GM19372 (cell line): Measurements from ENCODE around the gene RNF145.
"Not testable (repeated sequence)": the region's sequence is repeated elsewhere in the genome, so short reads cannot be mapped to it uniquely, and the experiment has no call there.

ENCODE experiments used
- ATAC-seq: cut with Tn5 transposase; IDR thresholded peaks from one replicate; pipeline ENCODE4 v1.9.1; 2021; ENCODE audit warnings: mild to moderate bottlenecking, low read depth, moderate library complexity; ENCODE audit not compliant: unreplicated experiment

RNF145 gene, protein sequence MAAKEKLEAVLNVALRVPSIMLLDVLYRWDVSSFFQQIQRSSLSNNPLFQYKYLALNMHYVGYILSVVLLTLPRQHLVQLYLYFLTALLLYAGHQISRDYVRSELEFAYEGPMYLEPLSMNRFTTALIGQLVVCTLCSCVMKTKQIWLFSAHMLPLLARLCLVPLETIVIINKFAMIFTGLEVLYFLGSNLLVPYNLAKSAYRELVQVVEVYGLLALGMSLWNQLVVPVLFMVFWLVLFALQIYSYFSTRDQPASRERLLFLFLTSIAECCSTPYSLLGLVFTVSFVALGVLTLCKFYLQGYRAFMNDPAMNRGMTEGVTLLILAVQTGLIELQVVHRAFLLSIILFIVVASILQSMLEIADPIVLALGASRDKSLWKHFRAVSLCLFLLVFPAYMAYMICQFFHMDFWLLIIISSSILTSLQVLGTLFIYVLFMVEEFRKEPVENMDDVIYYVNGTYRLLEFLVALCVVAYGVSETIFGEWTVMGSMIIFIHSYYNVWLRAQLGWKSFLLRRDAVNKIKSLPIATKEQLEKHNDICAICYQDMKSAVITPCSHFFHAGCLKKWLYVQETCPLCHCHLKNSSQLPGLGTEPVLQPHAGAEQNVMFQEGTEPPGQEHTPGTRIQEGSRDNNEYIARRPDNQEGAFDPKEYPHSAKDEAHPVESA

DNA sequence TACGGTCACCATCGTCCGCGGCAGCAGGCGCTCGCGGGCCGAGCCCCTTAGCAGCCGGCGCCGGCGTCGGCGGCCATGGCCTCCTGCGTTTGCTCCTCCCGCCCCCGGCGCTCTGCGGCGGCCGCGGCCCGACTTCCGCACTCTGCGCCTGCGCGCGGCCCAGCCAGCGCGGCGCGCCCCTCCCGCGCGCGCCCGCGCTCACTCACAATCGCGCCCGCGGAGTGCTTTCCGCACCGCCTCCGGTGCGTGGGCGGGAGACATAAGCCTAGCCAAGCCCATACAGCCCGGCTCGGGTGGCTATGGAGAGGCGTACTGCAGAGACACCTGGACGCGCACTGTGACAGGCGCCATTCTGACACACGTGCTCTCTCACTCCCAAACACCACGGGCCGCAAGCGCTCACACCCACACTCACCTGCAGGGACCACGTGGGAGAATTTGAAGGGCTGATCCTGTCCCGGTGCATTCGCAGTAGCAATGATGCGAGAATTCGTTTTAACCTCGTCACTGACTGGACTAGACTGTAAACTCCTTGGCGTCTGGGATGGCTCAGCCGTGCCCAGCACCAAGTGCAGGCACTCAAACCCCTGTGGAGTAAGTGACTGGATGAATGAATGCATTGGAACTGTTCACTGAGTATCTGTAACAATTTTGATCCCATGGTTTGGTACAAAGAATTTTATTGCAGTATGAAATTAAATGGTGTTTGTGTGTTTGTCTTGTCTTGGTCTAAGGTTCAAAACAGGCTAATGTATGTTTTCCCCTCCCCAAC lies at the start of gene RNF145:
RNF145 (minus strand) TSS at position 116 of the 772 bp plus-strand sequence. CDS start 5,936 bp downstream, outside the sequence.
- peak; percentile 70 for ATAC-seq

DNA sequence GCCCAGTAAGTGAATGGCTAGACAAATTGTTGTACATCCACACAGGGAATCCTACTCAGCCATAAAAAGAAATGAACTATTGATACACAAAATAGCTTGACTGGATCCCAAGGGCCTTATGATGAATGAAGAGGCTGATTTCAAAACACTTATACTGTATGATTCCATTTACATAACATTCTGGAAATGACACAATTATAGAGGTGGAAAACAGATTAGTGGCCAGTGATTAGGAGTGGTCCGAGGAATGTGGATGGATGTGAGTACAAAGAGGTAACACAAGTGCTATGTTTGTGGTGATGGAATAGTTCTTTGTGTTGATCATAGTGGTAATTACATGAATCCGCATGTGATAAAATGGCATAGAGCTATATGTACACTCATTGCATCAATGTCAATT lies 49.0 kb upstream of the RNF145 start:
- ATAC-seq, result no peak

DNA sequence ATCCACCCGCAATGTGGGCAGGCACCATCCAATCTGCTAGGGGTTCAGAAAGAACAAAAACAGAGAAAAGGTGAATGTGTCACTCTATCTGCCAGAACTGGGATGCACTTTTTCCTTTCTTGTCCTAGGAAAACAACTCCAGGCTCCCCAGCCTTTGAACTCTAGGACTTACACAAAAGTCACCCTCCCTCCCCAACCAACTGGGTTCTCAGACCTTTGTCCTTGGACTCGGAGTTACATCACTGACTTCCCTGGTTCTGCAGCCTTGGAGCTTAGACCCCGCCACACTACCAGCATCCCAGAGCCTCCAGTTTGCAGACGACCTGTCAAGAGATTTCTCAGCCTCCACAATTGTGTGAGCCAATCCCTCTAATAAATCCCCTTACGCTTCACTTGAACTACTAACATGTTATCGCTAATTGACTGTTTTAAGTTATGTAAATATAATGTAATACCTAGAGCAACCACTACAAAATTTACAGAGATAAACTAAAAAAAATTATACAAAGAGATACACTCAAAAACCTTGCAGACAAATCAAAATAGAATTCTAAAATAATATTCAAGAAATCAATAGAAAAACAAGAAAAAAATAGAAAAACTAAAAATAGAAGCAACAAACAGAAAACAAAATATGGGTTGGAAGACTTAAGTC lies 48.4 kb upstream of the RNF145 start:
- no peak for ATAC-seq

DNA sequence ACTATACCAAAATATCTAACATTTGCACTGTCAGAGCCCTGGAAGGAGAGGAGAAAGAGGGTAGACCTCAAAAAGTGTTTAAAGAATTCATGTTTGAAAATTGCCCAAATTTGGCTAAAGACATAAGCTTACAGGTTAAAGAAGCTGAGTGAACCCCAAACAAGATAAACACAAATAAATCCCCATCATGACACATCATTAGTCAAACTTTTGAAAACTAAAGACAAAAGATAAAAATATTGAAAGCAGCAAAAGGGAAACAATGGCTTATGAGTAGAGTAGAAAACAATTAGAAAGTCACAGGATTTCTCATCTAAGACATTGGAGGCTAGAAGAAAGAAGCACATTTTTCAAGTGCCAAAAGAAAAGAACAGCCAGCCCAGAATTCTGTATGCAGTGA lies 47.7 kb upstream of the RNF145 start:
- no peak for ATAC-seq

DNA sequence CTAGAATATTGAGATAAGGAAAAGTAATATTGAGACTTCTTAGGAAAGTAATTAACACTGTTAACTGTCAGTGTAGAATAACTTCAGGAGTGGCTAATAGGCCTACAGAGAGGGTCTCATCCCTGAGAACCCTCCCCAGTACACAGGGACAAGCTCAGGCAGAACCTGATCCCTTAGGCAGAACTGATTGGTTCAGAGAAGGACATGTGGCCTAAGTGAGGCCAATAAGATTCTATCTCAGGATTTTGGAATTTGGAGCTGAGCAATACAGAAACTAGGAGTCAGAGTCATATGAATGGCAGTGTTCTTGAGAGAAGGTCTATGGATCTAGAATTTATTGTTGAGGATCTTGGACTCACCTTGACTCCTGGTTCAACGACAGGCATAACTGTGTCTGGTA lies 42.8 kb upstream of the RNF145 start:
- no peak for ATAC-seq

DNA sequence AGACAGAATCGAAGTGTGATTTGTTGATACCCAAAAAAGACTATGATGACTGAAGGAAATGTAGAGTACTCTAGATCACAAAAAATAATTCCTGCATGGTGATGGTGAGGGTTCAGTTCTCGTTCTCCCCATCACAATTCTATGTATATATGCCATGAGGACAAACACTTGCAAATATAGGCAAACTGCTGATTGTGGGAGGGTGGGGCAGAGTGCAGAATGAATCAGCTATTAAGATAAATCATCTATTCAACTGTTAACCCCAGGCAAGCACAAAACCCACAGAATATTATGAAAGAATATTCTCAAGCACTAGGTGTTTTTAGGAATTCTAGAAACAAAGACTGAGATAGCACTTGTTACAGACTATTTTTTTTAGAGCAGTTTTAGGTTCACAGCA lies 39.8 kb upstream of the RNF145 start:
- ATAC-seq, result no peak

DNA sequence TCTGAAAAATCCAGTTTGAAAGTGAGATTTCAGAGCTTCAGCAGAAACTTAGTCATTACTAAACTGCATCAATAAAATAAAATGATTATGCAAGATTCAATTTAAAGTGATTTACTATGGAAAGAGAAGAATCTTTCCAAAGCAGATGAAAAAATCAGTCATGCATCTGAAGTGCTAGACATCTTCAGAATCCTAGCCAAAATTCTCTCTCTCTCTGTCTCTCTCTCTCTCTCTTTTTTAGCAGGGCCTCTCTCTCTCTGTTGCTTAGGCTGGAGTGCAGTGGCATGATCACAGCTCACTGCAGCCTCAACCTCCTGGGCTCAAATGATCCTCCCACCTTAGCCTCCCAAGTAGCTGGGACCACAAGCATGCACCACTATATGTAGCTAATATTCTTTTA lies 35.5 kb upstream of the RNF145 start:
- ATAC-seq, result no peak

DNA sequence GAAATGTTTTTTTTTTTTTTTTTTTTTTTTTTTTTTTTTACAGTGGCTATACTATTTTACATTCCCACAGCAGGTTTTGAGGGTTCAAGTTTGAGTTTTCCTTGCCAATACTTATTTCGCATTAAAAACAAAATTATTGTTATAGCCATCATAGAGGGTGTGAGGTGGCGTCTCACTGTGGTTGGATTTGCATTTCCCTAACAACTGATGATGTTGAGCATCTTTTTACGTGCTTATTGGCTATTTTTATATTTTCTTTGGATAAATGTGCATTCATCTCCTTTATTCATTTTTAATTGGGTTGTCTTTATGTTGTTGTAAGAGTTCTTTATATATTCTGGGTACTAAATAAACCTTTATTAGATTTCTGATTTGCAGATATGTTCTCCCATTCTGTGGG lies 34.8 kb upstream of the RNF145 start:
- ATAC-seq, result no peak

DNA sequence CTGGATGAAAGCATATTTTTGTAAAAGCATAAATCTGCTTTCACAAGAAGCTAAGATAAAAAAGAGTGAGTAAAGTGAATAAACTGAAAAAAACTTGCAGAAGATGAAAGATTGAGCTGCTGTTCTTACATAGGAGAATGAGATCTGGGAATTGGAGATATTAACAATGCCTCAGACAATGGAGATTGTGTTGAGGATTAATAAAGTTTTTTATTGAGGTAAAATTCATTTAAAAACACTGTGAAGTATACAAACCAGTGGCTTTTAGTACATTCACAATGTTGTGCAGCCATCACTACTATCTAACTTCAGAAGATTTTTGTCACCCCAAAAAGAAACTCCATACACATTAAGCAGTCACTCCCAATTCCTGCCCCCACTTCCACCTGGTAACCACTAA lies 34.0 kb upstream of the RNF145 start:
- ATAC-seq, result no peak

DNA sequence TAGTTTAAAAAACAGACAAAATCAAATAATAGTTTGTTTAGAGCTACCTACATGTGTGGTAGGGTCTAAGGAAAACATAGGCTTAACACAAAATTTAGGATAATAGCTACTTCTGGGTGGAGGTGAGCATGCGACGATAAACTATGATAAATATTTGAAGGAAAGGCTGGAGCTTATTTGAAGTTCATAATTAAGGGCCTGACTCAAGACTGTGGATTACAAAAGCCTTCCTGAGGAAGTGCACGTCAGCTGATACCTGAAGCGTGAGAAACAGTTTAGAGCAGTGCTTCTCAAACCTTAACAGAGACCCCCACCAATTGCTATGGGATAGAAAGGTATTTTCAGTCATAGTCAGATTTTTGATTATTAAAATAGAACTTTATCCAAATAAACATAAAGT lies 33.3 kb upstream of the RNF145 start:
- no peak for ATAC-seq

DNA sequence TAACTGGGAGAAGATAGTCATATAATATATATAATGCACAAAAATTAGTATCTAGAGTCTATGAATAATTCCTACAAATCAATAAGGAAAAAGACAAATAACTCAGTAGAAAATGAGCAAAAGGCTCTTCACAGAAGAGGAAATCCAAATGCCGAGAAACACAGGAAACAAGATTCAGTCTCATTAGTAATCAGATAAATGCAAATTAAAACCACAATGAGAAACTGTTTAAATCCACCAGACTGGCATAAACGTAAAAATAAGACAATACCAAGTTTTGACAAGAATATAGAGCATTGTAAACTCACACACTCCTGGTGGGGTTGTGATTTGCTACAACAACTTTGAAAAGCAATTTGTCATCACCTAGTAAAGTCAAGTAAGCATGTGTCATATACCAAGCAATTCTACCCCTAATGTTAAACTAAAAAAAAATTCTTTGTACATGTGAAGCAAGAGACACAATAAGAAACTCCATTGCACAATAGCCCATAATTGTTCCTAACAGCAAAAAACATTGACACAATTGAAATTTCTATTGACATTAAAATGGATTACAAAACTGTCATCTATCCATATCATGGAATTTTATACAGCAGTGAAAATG lies 32.7 kb upstream of the RNF145 start:
- ATAC-seq, result no peak

DNA sequence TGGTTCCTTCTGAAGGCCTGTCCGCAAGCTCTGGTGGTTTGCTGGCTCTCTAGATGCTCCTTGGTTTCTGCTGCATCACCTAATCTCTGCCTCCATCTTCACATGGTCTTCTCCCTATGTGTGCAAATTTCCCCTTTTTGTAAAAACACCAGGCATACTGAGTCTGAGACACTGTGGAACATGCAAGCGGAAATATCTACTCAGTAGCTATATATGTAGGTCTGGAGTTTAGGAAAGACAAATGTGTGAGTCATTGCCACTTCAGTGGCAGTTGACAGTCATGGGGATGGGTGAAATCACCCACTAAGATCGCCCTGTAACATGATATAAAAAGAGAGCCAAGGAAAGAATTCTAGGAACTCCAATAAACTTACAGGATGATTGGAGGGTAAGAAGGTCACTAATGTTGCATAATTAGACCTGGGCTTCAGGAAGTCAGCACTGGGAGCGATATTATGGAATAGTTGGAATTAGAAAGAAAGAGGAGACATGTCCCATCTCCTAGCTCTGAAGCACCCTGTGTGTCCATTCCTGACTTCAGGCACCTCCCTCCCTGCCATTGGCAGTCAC lies 31.0 kb upstream of the RNF145 start:
- no peak for ATAC-seq

DNA sequence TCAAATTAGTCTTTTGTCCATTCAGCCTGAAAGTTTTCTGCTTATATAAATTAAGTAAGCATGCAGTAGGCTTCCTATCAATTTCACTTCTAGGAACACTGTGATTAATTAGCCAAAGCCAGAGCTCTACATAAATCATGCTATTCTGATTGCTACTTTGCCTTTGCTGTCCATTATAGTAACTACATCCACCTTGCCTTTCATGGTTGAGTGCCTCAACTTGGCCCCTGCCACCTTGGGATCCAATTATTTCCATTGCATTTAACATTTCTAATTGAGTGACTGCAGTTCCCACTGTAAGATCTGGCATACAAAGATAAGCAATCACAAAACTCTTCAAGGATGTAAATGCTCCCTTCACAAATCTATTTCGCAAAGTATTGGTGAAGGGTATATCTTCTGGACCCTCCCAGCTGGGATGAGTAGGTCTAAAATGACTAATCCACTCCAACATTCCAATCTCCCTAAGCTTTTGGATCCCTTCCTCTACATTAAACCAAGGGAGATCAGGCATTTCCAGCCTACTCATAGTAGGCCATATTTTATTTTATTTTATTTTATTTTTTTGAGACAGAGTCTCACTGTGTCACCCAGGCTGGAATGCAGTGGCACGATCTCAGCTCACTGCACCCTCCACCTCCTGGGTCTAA lies 26.6 kb upstream of the RNF145 start:
- not testable (repeated sequence) for ATAC-seq

DNA sequence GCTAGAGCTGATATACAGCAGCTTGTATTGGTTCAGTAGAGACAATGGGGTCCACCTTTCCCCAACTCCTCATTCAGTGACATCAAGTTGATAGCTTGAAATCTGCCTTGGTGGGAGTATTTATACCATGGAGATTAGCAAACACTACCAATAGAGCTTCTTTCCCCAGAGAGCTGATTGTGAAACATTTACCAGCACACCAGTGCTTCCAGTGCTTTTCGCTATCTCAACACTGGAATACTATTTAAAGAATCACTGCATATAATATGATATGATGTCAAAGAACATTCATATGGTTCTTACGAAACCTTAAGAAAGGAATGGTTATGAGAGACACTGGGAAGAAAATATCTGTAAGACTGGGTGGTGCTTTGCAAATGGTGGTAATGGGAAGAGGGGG lies 21.8 kb upstream of the RNF145 start:
- no peak for ATAC-seq

DNA sequence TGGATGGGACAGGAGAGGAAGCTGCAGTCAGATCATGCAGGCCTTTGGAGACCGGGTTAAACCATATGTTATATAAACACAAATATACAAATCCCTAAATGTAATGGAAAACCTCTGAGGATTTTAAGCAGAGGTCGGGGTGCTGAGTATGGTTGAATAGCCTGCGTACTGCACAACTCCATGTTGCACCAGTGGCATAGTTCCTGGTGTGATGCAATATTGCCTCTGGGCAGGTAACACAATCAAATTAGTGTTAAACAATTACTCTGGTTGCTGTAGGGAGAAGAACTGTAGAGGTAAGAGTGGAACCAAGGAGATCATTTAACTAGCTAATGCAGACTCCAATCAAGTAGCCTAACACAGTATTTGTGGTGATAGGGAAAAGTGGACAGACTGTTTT lies 21.3 kb upstream of the RNF145 start:
- no peak for ATAC-seq

DNA sequence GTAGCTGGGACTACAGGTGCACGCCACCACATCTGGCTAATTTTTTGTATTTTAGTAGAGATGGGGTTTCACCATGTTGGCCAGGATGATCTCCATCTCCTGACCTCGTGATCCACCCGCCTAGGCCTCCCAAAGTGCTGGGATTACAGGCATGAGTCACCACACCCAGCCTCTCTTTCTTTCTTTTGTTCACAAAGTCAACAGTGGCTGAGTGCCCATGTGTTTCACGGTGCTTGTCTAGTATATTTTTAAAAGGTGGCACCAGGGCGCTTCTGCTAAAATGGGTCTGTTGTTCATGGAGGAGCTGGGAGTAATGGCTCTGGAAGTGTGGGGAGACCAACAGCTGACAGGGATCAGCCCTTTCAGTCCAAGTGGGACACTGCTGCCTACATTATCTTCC lies 18.7 kb upstream of the RNF145 start:
- not testable (repeated sequence) for ATAC-seq

DNA sequence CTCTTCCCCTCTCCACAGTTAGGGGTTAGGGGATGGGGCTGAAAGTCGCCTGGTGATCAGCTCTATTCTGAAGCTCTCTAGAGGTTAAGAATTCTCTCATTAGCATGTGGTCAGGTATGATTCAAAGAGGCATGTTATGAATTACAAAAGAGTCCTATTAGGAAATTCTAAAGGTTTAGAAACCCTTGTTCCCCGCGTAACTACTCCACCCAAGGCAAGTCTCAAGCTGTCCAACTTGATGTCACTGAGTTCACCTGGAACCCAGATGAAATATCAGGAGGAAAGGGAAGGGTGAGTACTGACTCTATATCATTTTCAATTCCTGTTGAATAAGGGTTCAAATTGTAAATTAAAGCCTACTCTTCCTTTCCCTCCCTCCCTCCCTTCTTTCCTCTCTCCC lies 18.1 kb upstream of the RNF145 start:
- no peak for ATAC-seq

DNA sequence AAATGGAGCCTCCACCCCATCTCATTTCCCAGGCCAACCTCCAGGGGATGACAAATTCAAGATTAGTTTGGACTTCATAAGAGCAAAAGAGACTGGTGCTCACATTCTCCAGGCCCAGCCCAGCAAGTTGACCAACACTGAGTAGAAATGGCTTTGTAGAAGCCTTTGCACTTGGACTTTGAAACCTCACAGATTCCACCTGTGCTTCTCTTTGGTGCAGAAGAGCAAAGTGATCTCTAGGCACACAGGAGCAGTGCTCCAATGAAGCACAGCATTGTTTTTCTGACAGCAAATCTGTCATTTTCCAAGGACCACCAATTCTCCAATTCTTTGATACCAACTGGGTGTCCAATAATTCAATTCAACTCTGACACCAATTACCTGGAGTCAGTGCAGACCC lies 17.1 kb upstream of the RNF145 start:
- ATAC-seq, result no peak

DNA sequence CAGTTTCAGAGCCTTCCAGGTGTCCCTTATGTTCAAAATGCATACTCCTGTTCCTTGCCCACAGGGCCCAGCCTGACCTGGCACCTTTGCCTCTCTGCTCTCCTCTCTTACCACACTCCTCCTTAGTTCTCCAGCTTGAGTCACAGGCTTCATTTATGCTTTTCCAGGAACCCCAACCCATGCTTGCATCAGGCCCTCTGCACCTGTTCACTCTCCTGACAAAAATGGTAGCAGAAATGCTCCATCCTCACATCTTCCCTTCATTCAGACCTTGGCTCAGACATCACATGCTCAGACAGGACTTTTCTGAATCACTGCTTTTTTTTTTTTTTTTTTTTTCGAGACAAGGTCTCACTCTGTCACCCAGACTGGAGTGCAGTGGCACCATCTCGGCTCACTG lies 15.1 kb upstream of the RNF145 start:
- ATAC-seq, result no peak

DNA sequence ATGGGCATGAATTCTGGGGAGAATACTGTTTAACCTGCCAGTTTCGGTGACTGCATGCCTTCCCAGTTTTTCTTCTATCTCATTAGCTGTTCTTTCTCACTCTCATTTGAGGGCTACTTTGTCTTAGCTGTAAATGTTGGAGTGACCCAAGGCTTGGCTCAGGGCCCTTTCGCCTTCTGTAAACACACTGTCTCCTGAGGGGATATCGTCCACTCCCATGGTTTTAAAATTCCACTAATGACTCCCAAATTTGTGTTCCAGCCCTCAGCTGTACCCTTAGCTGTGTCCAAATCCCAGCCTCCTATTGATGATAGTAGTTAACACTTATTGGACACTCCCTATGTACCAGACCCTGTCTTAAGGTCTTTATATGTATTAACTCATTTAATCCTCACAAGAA lies 14.1 kb upstream of the RNF145 start:
- ATAC-seq, result no peak
